Fibroblast of the aortic adventitia (primary cell): Measurements from ENCODE around the gene SDC4. TPM values are rescaled to one million over a fixed set of nuclear protein-coding genes. Genes with fewer than 3 reads are reported as not detected.

Source experiments
- DNase-seq: peaks from one replicate; pipeline ENCODE4 v3.0.0-alpha.2; 2010; ENCODE audit warnings: low read depth
- H3K4me3 ChIP-seq: 2 replicates; pipeline ENCODE4 v1.5.1; 2011; ENCODE audit warnings: low read depth, mild to moderate bottlenecking, control low read depth, low read length, moderate library complexity
- CTCF ChIP-seq: IDR thresholded peaks from 2 replicates; pipeline ENCODE4 v1.5.1; 2011; ENCODE audit warnings: mild to moderate bottlenecking, low read length, control low read depth, inconsistent platforms; ENCODE audit not compliant: insufficient read depth
- total RNA-seq: library from RNA; depleted of rRNA; stranded (reverse); fragments of >200 nt; gene quantifications from 2 replicates; pipeline ENCODE4 v1.2.3, GENCODE V29; 2012; ENCODE audit warnings: low replicate concordance

SDC4 gene
- total RNA-seq, 1 donor: 91.1 TPM

GRCh38 chr20:45306431-45306982 is 41.7 kb downstream of the SDC4 start, which contains the start of gene RBPJL:
RBPJL (plus strand) TSS chr20:45306840; CDS start chr20:45306923, 83 bp downstream.
- no peak for DNase-seq
- no peak within 1 kb of the TSS for H3K4me3 ChIP-seq
- peak; percentile 62 for TF ChIP-seq CTCF

- TF ChIP-seq CTCF: no peak
- no peak overlapping the region for H3K4me3 ChIP-seq
- no peak for DNase-seq
Measured at GRCh38 chr20:45305262-45305661, 43.0 kb downstream of the SDC4 start.

- TF ChIP-seq CTCF: no peak
- no peak for DNase-seq
- H3K4me3 ChIP-seq: no peak overlapping the region
Measured at GRCh38 chr20:45304464-45304999, 43.7 kb downstream of the SDC4 start.

- TF ChIP-seq CTCF: no peak
- no peak overlapping the region for H3K4me3 ChIP-seq
- DNase-seq: no peak
Measured at GRCh38 chr20:45303586-45304463, 44.4 kb downstream of the SDC4 start.

- no peak overlapping the region for H3K4me3 ChIP-seq
- TF ChIP-seq CTCF: no peak
- DNase-seq: no peak
Measured at GRCh38 chr20:45301824-45302271, 46.4 kb downstream of the SDC4 start.

- TF ChIP-seq CTCF: peak; percentile 45
- no peak overlapping the region for H3K4me3 ChIP-seq
- DNase-seq: no peak
Measured at GRCh38 chr20:45300961-45301360, 47.3 kb downstream of the SDC4 start.
